ENCODE data around the gene FRMPD4.

FRMPD4 gene

GRCh38 chrX:12372111-12372510 is 233.8 kb downstream of the FRMPD4 start:
- DNase-seq = no peak

GRCh38 chrX:12374286-12374685 is 236.0 kb downstream of the FRMPD4 start:
- no peak for DNase-seq

GRCh38 chrX:12378253-12378652 is 240.0 kb downstream of the FRMPD4 start:
- DNase-seq = no peak

- DNase-seq = no peak
Measured at GRCh38 chrX:12378706-12379105, 240.4 kb downstream of the FRMPD4 start.

GRCh38 chrX:12379671-12380070 is 241.4 kb downstream of the FRMPD4 start:
- no peak for DNase-seq

- no peak for DNase-seq
Measured at GRCh38 chrX:12383196-12383595, 244.9 kb downstream of the FRMPD4 start.

GRCh38 chrX:12390301-12390700 is 252.0 kb downstream of the FRMPD4 start:
- DNase-seq = no peak

GRCh38 chrX:12396584-12396983 is 258.3 kb downstream of the FRMPD4 start:
- no peak for DNase-seq

- DNase-seq = no peak
Measured at GRCh38 chrX:12400218-12400617, 261.9 kb downstream of the FRMPD4 start.

GRCh38 chrX:12401252-12401651 is 263.0 kb downstream of the FRMPD4 start:
- DNase-seq = no peak

GRCh38 chrX:12403474-12404082 is 265.3 kb downstream of the FRMPD4 start:
- no peak for DNase-seq

- DNase-seq = no peak
Measured at GRCh38 chrX:12405306-12405705, 267.0 kb downstream of the FRMPD4 start.

GRCh38 chrX:12410523-12410922 is 272.2 kb downstream of the FRMPD4 start:
- DNase-seq = no peak

GRCh38 chrX:12411831-12412230 is 273.6 kb downstream of the FRMPD4 start:
- DNase-seq = no peak

- no peak for DNase-seq
Measured at GRCh38 chrX:12412561-12412960, 274.3 kb downstream of the FRMPD4 start.

- no peak for DNase-seq
Measured at GRCh38 chrX:12419591-12419990, 281.3 kb downstream of the FRMPD4 start.

GRCh38 chrX:12421918-12422317 is 283.6 kb downstream of the FRMPD4 start:
- DNase-seq = no peak

GRCh38 chrX:12423346-12423745 is 285.1 kb downstream of the FRMPD4 start:
- DNase-seq = no peak

GRCh38 chrX:12425496-12425895 is 287.2 kb downstream of the FRMPD4 start:
- DNase-seq = no peak

- no peak for DNase-seq
Measured at GRCh38 chrX:12426420-12426819, 288.1 kb downstream of the FRMPD4 start.

- DNase-seq = no peak
Measured at GRCh38 chrX:12434493-12434892, 296.2 kb downstream of the FRMPD4 start.

- no peak for DNase-seq
Measured at GRCh38 chrX:12439416-12439815, 301.1 kb downstream of the FRMPD4 start.

GRCh38 chrX:12440246-12440645 is 302.0 kb downstream of the FRMPD4 start:
- no peak for DNase-seq

GRCh38 chrX:12441381-12442128 is 303.3 kb downstream of the FRMPD4 start:
- DNase-seq = no peak
